Measurements from ENCODE around the gene SCAF1. TPM values are rescaled to one million over a fixed set of nuclear protein-coding genes. Genes with fewer than 3 reads are reported as not detected.

The SCAF1 gene
- polyA plus RNA-seq, 1 experiment, result 3.4 TPM

DNA sequence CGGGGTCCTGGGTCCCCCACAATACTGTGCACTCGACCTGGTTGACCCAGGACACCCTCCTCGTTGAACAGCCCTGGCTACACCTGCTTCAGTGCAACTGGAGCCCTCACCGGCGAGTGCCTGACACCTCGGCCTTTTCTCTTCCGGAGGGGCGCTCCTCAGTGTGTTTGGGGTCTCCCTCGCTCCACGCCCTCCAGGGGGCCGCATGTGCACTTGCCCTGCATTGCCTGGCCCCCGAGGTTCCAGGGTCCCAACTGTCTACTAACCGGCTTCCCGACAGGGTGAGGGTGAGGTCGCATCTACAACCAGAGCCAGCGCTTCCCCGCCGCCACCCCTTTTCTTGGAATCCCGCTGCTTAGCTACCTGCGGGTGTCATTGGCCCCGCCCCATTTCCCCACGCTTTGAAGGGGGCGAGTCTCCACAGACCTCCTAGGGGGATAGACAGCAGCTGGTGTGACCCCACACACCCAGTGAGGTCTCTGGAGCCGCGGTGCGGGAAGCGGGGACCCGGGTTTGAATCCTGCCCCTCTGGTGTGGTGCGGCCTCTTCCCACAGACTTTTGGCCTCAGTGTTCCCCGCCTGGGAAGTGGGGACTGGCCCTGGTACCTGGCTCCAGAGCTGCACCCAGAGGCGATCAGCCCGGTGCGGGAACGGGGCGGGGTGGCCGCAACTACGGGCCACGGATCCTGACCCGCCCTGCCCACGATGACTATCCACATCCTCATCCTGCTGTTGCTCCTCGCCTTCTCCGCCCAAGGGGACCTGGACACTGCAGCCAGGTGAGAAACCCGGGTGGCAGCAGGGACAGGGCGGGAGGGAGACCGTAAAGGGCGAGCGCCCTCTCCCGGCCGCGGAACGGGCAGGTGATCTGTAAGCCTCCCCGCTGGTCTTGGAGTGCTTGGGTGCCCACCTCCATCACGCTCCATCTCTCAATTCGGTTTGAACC is 47.4 kb downstream of the SCAF1 start, which contains the start of gene ADM5:
Gene ADM5, plus strand, starts transcription at position 462 of the 946 bp plus-strand sequence. Its CDS starts 244 bp downstream, at position 706.
- POLR2A ChIA-PET, result no interaction called here
- Histone ChIP-seq H3K36me3 (ENCODE audit: control insufficient read depth, insufficient read depth, low read length) (peaks cover 20% of the 10 kb centered on the region), H3K4me3 (ENCODE audit: low read depth, low read length) (peak within 1 kb of the TSS; percentile 56), H3K27me3 (ENCODE audit: control insufficient read depth, insufficient read depth, low read length) (no peaks in the 10 kb centered on the region)
- CTCF ChIA-PET, result interaction anchor here (0.8 to 3.9 kb wide), 9 partner anchors 10 to 124 kb away, joined by 3 to 41 read pairs (median 3); partner anchors contain the start of genes FUZ and TSKS
- DNase-seq (ENCODE audit: low read depth), result no peak
- TF ChIP-seq, protein P1, sequence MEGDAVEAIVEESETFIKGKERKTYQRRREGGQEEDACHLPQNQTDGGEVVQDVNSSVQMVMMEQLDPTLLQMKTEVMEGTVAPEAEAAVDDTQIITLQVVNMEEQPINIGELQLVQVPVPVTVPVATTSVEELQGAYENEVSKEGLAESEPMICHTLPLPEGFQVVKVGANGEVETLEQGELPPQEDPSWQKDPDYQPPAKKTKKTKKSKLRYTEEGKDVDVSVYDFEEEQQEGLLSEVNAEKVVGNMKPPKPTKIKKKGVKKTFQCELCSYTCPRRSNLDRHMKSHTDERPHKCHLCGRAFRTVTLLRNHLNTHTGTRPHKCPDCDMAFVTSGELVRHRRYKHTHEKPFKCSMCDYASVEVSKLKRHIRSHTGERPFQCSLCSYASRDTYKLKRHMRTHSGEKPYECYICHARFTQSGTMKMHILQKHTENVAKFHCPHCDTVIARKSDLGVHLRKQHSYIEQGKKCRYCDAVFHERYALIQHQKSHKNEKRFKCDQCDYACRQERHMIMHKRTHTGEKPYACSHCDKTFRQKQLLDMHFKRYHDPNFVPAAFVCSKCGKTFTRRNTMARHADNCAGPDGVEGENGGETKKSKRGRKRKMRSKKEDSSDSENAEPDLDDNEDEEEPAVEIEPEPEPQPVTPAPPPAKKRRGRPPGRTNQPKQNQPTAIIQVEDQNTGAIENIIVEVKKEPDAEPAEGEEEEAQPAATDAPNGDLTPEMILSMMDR (IDR thresholded peaks at IDR 0.05; ENCODE audit: insufficient read depth, low read depth, low read length), result peak; percentile 69

DNA sequence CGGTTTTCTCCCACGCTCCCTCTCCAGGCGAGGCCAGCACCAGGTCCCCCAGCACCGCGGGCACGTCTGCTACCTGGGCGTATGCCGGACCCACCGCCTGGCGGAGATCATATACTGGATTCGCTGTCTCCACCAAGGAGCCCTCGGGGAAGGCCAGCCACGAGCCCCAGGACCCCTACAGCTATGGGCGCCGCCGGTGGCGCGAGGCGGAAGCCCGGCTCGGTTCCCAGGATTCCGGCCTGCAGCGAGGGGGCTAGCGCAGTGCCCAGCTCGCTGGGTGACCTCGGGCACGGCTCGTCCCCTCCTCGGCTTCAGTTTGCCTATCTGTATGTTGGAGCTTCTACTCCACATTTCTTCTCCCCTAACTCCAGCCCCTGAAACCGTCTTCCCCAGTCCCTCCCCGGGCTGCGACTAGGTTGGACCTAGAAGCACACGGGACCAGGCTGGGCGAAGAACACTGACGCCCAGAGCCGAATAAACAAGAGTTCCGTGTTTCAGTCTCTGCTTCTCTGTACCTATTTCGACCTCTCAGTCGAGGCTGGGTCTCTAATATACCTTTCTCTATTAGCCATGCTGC is 48.2 kb downstream of the SCAF1 start:
- Histone ChIP-seq H3K4me3 (ENCODE audit: low read depth, low read length) (peak overlapping the region; percentile 56), H3K27me3 (ENCODE audit: control insufficient read depth, insufficient read depth, low read length) (no peaks in the 10 kb centered on the region), H3K36me3 (ENCODE audit: control insufficient read depth, insufficient read depth, low read length) (peaks cover 13% of the 10 kb centered on the region)
- TF ChIP-seq, protein P1 (IDR thresholded peaks at IDR 0.05; ENCODE audit: insufficient read depth, low read depth, low read length), result no peak
- ChIA-PET POLR2A (no interaction called here), CTCF (interaction anchor here (0.8 to 3.9 kb wide), 9 partner anchors 11 to 123 kb away, joined by 3 to 41 read pairs (median 4); partner anchors contain the start of genes FUZ and TSKS)
- DNase-seq (ENCODE audit: low read depth), result no peak

DNA sequence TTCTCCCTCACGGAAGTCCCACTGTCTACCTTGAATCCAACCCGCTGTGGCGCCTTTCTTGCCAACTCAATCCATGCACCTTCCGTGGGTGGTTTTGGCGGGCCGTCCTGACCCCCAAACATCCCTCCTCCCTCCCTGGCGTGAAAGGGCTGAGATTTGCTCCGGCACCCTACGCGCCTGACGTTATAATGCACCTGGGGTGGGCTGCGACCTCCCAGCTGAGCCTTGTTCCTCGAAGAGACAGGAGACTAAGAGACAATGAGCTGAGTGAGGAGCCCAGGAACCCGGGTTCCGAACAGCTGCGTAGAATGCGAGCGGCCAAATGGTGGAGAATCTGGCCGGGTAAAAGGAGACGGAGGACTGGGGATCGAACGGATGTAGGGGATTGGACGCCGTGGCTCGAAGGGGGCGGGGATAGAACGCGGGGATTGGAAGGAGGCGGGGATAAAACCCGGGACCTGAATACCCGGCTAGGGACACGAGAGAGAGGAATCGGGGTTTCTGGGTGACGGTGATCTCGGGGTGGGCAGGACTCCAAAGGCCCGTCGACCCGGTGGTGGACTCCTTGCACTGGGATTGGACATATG is 48.7 kb downstream of the SCAF1 start, which contains the start of gene CPT1C:
Gene CPT1C, plus strand, starts transcription at position 461 of the 587 bp plus-strand sequence. CDS start 1,137 bp downstream, outside the sequence.
- no peaks in the 10 kb centered on the region for H3K27me3 ChIP-seq (ENCODE audit: control insufficient read depth, insufficient read depth, low read length)

DNA sequence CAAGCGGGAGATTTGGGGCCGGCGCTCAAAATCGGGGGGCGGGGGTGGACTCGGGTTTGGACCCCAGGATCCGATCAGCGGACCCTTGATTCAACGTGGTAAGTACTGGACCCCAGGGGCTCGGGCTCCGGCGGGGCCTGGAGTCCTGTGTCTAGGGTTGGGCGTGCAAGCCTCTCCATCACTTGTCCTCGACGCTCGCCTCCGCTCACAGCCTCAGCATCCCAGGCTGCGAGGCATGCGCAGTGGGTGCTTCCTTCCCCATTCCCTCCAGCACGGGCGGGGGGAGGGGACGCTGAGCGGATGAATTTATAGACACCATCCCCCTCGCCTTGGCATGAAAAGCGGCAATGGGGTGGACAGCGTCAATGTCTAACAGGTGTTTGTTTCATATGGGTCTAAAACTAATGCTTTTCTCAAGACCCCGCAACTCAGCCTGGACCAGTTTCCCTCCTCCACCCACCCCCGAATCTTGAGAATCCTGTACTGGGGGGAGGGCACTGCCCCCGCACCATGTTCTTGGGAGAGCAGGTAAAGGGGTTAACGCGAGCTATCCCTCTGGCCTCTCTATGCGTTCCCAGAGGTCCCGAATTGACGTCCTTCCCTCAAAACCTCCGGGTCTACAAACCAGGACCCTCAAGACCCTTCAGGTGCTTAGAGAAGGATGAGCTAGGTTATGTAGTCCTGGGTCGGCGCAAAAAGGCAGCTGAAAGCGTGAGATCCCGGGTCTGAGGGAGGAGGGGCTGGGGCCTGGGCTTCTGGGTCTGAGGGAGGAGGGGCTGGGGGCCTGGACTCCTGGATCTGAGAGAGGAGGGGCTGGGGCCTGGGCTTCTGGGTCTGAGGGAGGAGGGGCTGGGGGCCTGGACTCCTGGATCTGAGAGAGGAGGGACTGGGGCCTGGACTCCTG is 49.5 kb downstream of the SCAF1 start:
- no peaks in the 10 kb centered on the region for H3K27me3 ChIP-seq (ENCODE audit: control insufficient read depth, insufficient read depth, low read length)
- H3K4me3 ChIP-seq (ENCODE audit: low read depth, low read length), result peak overlapping the region; percentile 56
- ChIA-PET POLR2A (no interaction called here), CTCF (interaction anchor here (0.6 to 3.9 kb wide), 3 partner anchors 12 to 152 kb away, joined by 3 to 41 read pairs (median 4); no protein-coding TSS in a partner anchor)
- no peak for DNase-seq (ENCODE audit: low read depth)
- TF ChIP-seq, protein P1 (IDR thresholded peaks at IDR 0.05; ENCODE audit: insufficient read depth, low read depth, low read length), result no peak
- peaks cover 5% of the 10 kb centered on the region for H3K36me3 ChIP-seq (ENCODE audit: control insufficient read depth, insufficient read depth, low read length)

More for the DNA sequence above, 48.7 kb downstream of the SCAF1 start, which contains the start of gene CPT1C:
- no peak for DNase-seq (ENCODE audit: low read depth)
- ChIA-PET CTCF (interaction anchor here (0.8 to 3.9 kb wide), 9 partner anchors 11 to 123 kb away, joined by 3 to 41 read pairs (median 4); partner anchors contain the start of genes FUZ and TSKS), POLR2A (no interaction called here)
- peak within 1 kb of the TSS; percentile 56 for H3K4me3 ChIP-seq (ENCODE audit: low read depth, low read length)
- H3K36me3 ChIP-seq (ENCODE audit: control insufficient read depth, insufficient read depth, low read length), result peaks cover 11% of the 10 kb centered on the region
- TF ChIP-seq, protein P1 (IDR thresholded peaks at IDR 0.05; ENCODE audit: insufficient read depth, low read depth, low read length), result no peak

Data from BJ (cell line).